ENCODE measurements around the gene CEL.

- TF ChIP-seq REST (tag by site-specific recombination; IDR thresholded peaks at IDR 0.05) (no peak), ZNF530 (tag by site-specific recombination; IDR thresholded peaks at IDR 0.05; ENCODE audit: low read depth) (no peak), ZNF654 (tag by site-specific recombination; IDR thresholded peaks at IDR 0.05; ENCODE audit: low read depth) (no peak), ZNF266 (tag by site-specific recombination; IDR thresholded peaks at IDR 0.05; ENCODE audit: low read depth) (no peak), ZNF704 (tag by site-specific recombination; IDR thresholded peaks at IDR 0.05) (no peak), ZNF529 (tag by site-specific recombination; IDR thresholded peaks at IDR 0.05; ENCODE audit: insufficient replicate concordance) (no peak), CTCF (tag by site-specific recombination; IDR thresholded peaks at IDR 0.05) (no peak), YY1 (tag by site-specific recombination; IDR thresholded peaks at IDR 0.05) (no peak), ZSCAN16 (tag by site-specific recombination; IDR thresholded peaks at IDR 0.05) (no peak)
Observed at GRCh38 chr9:133088756-133089155, 27.0 kb downstream of the CEL start.

All from HEK293 (cell line).